SK-N-SH (cell line): ENCODE data around the gene VPS35. TPM values are rescaled to one million over a fixed set of nuclear protein-coding genes. Genes with fewer than 3 reads are reported as not detected.

Source experiments
- CTCF ChIA-PET: fragments of 300-600, 350-600 bp; formaldehyde crosslinking; extraction: SDS; loops from one replicate; lab custom pipeline; 2021; lab: Yijun Ruan, JAX
- POLR2A ChIA-PET: fragments of 350-600 bp; sonication (Branson Sonifier 250); formaldehyde crosslinking; extraction: SDS; loops from one replicate; lab custom pipeline; 2020; ENCODE audit warnings: antibody characterized with exemption, inconsistent platforms; lab: Yijun Ruan, JAX
- DNase-seq: peaks from one replicate; pipeline ENCODE4 v3.0.0; 2012
- H2AFZ ChIP-seq: fragments of 200-600 bp; sonication (generic); 2 replicates; pipeline ENCODE4 v1.8.1; 2016; ENCODE audit warnings: antibody characterized with exemption, mild to moderate bottlenecking, low read depth
- H3F3A ChIP-seq: fragments of 200-600 bp; sonication (generic); replicated peaks from 2 replicates; pipeline ENCODE3; 2016; ENCODE audit warnings: antibody characterized with exemption, mild to moderate bottlenecking; ENCODE audit not compliant: insufficient read depth
- H3K27ac ChIP-seq, 2 experiments: fragments of 200-500 bp in 1 of 2; fragments of 200-600 bp in 1 of 2; sonication (Bioruptor generic) in 1 of 2; sonication (generic), shearing (Covaris generic) in 1 of 2; 2 replicates each; pipeline versions ENCODE4 v1.5.1 to v1.6.1; 2014 to 2016; ENCODE audit warnings: low read depth in 2 of 2, inconsistent platforms in 1 of 2, low read length in 1 of 2, mild to moderate bottlenecking in 1 of 2, mixed read lengths in 1 of 2
- H3K27me3 ChIP-seq: fragments of 200-600 bp; sonication (generic), shearing (Covaris generic); 2 replicates; pipeline ENCODE4 v1.6.1; 2016; ENCODE audit warnings: mixed run types; ENCODE audit not compliant: insufficient read depth
- H3K36me3 ChIP-seq, 2 experiments: fragments of 200-500 bp in 1 of 2; fragments of 200-600 bp in 1 of 2; sonication (Bioruptor generic) in 1 of 2; sonication (generic) in 1 of 2; replicated peaks in 1 of 2; 2 replicates each; pipeline versions ENCODE3 to v1.5.1; 2014 to 2016; ENCODE audit warnings: low read length in 1 of 2, mild to moderate bottlenecking in 1 of 2; ENCODE audit not compliant: insufficient read depth in 2 of 2, control insufficient read depth in 1 of 2
- H3K4me1 ChIP-seq, 2 experiments: fragments of 200-500 bp in 1 of 2; fragments of 200-600 bp in 1 of 2; sonication (Bioruptor generic) in 1 of 2; sonication (generic), shearing (Covaris generic) in 1 of 2; 2 replicates each; pipeline versions ENCODE4 v1.5.1 to v1.6.1; 2014 to 2016; ENCODE audit warnings: low read depth in 1 of 2, low read length in 1 of 2, mixed run types in 1 of 2; ENCODE audit not compliant: insufficient read depth in 2 of 2, control insufficient read depth in 1 of 2
- H3K4me2 ChIP-seq: fragments of 200-600 bp; sonication (generic), shearing (Covaris generic); 2 replicates; pipeline ENCODE4 v1.6.1; 2017; ENCODE audit warnings: mixed run types
- H3K4me3 ChIP-seq, 2 experiments: fragments of 200-500 bp in 1 of 2; fragments of 200-600 bp in 1 of 2; sonication (Bioruptor generic) in 1 of 2; sonication (generic), shearing (Covaris generic) in 1 of 2; 2 replicates each; pipeline versions ENCODE4 v1.5.1 to v1.8.1; 2014 to 2016; ENCODE audit warnings: low read depth in 2 of 2, inconsistent platforms in 1 of 2, low read length in 1 of 2, mild to moderate bottlenecking in 1 of 2, mixed read lengths in 1 of 2, moderate library complexity in 1 of 2
- H3K79me2 ChIP-seq: fragments of 200-600 bp; sonication (generic); 2 replicates; pipeline ENCODE4 v1.8.1; 2017; ENCODE audit warnings: mild to moderate bottlenecking; ENCODE audit not compliant: insufficient read depth
- H3K9ac ChIP-seq: fragments of 200-600 bp; sonication (generic); 2 replicates; pipeline ENCODE4 v1.6.1; 2017; ENCODE audit warnings: mixed run types
- H3K9me2 ChIP-seq: fragments of 200-600 bp; sonication (generic); 2 replicates; pipeline ENCODE4 v1.6.1; 2017; ENCODE audit warnings: mixed run types
- H3K9me3 ChIP-seq: fragments of 200-600 bp; sonication (generic); 2 replicates; pipeline ENCODE4 v1.6.1; 2017; ENCODE audit warnings: mixed run types, mild to moderate bottlenecking, moderate library complexity
- H4K20me1 ChIP-seq: fragments of 200-600 bp; sonication (generic); 2 replicates; pipeline ENCODE4 v1.6.1; 2017; ENCODE audit warnings: mild to moderate bottlenecking, mixed run types; ENCODE audit not compliant: insufficient read depth
- CTCF ChIP-seq: fragments of 200-600 bp; sonication (generic); IDR thresholded peaks from 2 replicates; pipeline ENCODE4 v1.6.1; 2017; ENCODE audit warnings: antibody characterized with exemption, mild to moderate bottlenecking, moderate library complexity
- ELF1 ChIP-seq: IDR thresholded peaks from 2 replicates; pipeline ENCODE4 v1.4.0; 2012
- EP300 ChIP-seq, 2 experiments: IDR thresholded peaks; 2 replicates each; pipeline versions ENCODE4 v1.4.0 to v1.6.1; 2012; ENCODE audit warnings: borderline replicate concordance in 1 of 2, low read depth in 1 of 2, low read length in 1 of 2
- FOXJ3 ChIP-seq: sonication (generic); formaldehyde crosslinking; IDR thresholded peaks from 2 replicates; pipeline ENCODE4 v1.5.1; 2020; ENCODE audit warnings: mild to moderate bottlenecking, missing genetic modification reagents
- GABPA ChIP-seq: IDR thresholded peaks from 2 replicates; pipeline ENCODE4 v1.4.0; 2012; ENCODE audit warnings: low read depth, mild to moderate bottlenecking
- GATA2 ChIP-seq: sonication (generic); formaldehyde crosslinking; IDR thresholded peaks from 2 replicates; pipeline ENCODE4 v1.5.0; 2020; ENCODE audit warnings: mild to moderate bottlenecking, missing genetic modification reagents
- IRF3 ChIP-seq: fragments of 150-350 bp; IDR thresholded peaks from 2 replicates; pipeline ENCODE4 v1.6.1; 2016; ENCODE audit warnings: mild to moderate bottlenecking, low read depth, low read length
- MEF2A ChIP-seq: IDR thresholded peaks from 2 replicates; pipeline ENCODE4 v1.4.0; 2012; ENCODE audit warnings: low read depth, borderline replicate concordance
- MXI1 ChIP-seq: IDR thresholded peaks from 2 replicates; pipeline ENCODE4 v1.6.1; 2012; ENCODE audit warnings: mild to moderate bottlenecking, low read depth, low read length, improper control_type of control experiment
- NFIC ChIP-seq: IDR thresholded peaks from 2 replicates; pipeline ENCODE4 v1.4.0; 2012; ENCODE audit warnings: borderline replicate concordance
- NRF1 ChIP-seq: IDR thresholded peaks from 2 replicates; pipeline ENCODE4 v1.6.1; 2012; ENCODE audit warnings: low read depth, mild to moderate bottlenecking, low read length
- POLR2AphosphoS5 ChIP-seq: IDR thresholded peaks from 2 replicates; pipeline ENCODE4 v1.6.1; 2012; ENCODE audit warnings: low read depth, low read length
- RCOR1 ChIP-seq: fragments of 150-350 bp; IDR thresholded peaks from 2 replicates; pipeline ENCODE4 v1.6.1; 2017; ENCODE audit warnings: antibody characterized with exemption, low read length
- RFX5 ChIP-seq: IDR thresholded peaks from 2 replicates; pipeline ENCODE4 v1.6.1; 2012; ENCODE audit warnings: mild to moderate bottlenecking, improper control_type of control experiment, low read length
- SIN3A ChIP-seq: IDR thresholded peaks from 2 replicates; pipeline ENCODE4 v1.6.1; 2012; ENCODE audit warnings: low read depth, mild to moderate bottlenecking, low read length, moderate library complexity, borderline replicate concordance
- TCF12 ChIP-seq: IDR thresholded peaks from 2 replicates; pipeline ENCODE4 v1.4.0; 2012
- TEAD4 ChIP-seq: IDR thresholded peaks from 2 replicates; pipeline ENCODE4 v1.4.0; 2012; ENCODE audit warnings: mild to moderate bottlenecking, borderline replicate concordance; ENCODE audit not compliant: insufficient read depth
- USF2 ChIP-seq: fragments of 150-350 bp; IDR thresholded peaks from 2 replicates; pipeline ENCODE4 v1.6.1; 2017; ENCODE audit warnings: antibody characterized with exemption, low read length, low read depth, borderline replicate concordance
- YY1 ChIP-seq: IDR thresholded peaks from 2 replicates; pipeline ENCODE4 v1.4.0; 2012; ENCODE audit warnings: low read depth, mild to moderate bottlenecking
- WGBS: methylation state at CpG from one replicate; pipeline ENCODE4 v1.1.6; 2017; ENCODE audit warnings: low lambda C conversion rate; 5-methylcytosine and 5-hydroxymethylcytosine counted together
- polyA plus RNA-seq, 3 experiments: library from polyadenylated mRNA; depleted of rRNA; stranded (reverse); fragments of >200 nt; gene quantifications; 2 replicates each; pipeline ENCODE4 v1.2.3, GENCODE V29; 2012

VPS35 gene
- polyA plus RNA-seq, 1 of the 3 experiments (the other 2 are of a cell fraction): 17.5 TPM

GRCh38 chr16:46711106-46712058, 22.4 kb upstream of the VPS35 start:
- no peak overlapping the region for H2AFZ ChIP-seq
- no peaks in the 10 kb centered on the region for H3K9me3 ChIP-seq
- H3K4me3 ChIP-seq: no peak overlapping the region
- no peaks in the 10 kb centered on the region for H3K36me3 ChIP-seq
- no peaks in the 10 kb centered on the region for H3F3A ChIP-seq
- H3K4me1 ChIP-seq: peaks cover 0 to 3% of the 10 kb centered on the region in 2 experiments; a peak in 1 of 4 replicates
- no peaks in the 10 kb centered on the region for H3K27me3 ChIP-seq
- no peaks in the 10 kb centered on the region for H3K9me2 ChIP-seq
- no peaks in the 10 kb centered on the region for H4K20me1 ChIP-seq
- CTCF ChIA-PET: interaction anchor here (1.3 kb wide), 1 partner anchor 10 kb away, joined by 5 read pairs; no protein-coding TSS in a partner anchor
- no peak overlapping the region for H3K4me2 ChIP-seq
- no peak for DNase-seq
- H3K79me2 ChIP-seq: no peaks in the 10 kb centered on the region
- 77% methylated on average over 10 of the region's 10 CpGs for WGBS
- no peak overlapping the region for H3K27ac ChIP-seq
- POLR2A ChIA-PET: no interaction called here
- TF ChIP-seq RFX5: no peak
- no peak for TF ChIP-seq IRF3
- no peak for TF ChIP-seq TEAD4
- TF ChIP-seq TCF12: no peak
- no peak for TF ChIP-seq USF2
- TF ChIP-seq GABPA: no peak
- TF ChIP-seq MXI1: no peak
- TF ChIP-seq POLR2AphosphoS5: no peak
- no peak for TF ChIP-seq EP300 (IDR thresholded peaks at IDR 0.05; ENCODE audit: borderline replicate concordance in 1 of 2, low read depth in 1 of 2, low read length in 1 of 2)
- TF ChIP-seq NRF1: no peak
- no peak for TF ChIP-seq GATA2
- TF ChIP-seq NFIC: no peak
- TF ChIP-seq FOXJ3: no peak
- TF ChIP-seq SIN3A: no peak
- no peak for TF ChIP-seq CTCF
- no peak for TF ChIP-seq RCOR1
- no peak for TF ChIP-seq MEF2A
- TF ChIP-seq YY1: no peak
- no peak for TF ChIP-seq ELF1
- no peak overlapping the region for H3K9ac ChIP-seq
